ENCODE results near the gene LGALS4.

Gene LGALS4

GRCh38 chr19:38796154-38796553 is 16.6 kb downstream of the LGALS4 start:
- Histone ChIP-seq H3K9ac (ENCODE audit: low read depth, low read length, poor library complexity, severe bottlenecking) (no peak overlapping the region), H3K4me3 (ENCODE audit: low read length, poor library complexity, severe bottlenecking) (no peak overlapping the region), H3K9me2 (replicated peaks; ENCODE audit: low read depth, low read length) (no peaks in the 10 kb centered on the region), H4K20me1 (ENCODE audit: insufficient read depth, low read length, poor library complexity, severe bottlenecking) (no peaks in the 10 kb centered on the region), H3F3A (ENCODE audit: low read depth) (no peaks in the 10 kb centered on the region), H2AFZ (ENCODE audit: low read length) (no peak overlapping the region), H3K79me2 (ENCODE audit: insufficient read depth, low read length) (no peaks in the 10 kb centered on the region), H3K9me3 (ENCODE audit: insufficient read depth, low read depth, low read length) (no peaks in the 10 kb centered on the region), H3K27me3 (ENCODE audit: insufficient read depth, low read length, poor library complexity, severe bottlenecking) (no peaks in the 10 kb centered on the region), H3K4me2 (ENCODE audit: low read depth, low read length, poor library complexity, severe bottlenecking) (no peak overlapping the region), H3K36me3 (ENCODE audit: insufficient read depth, low read length) (no peaks in the 10 kb centered on the region), H3K4me1 (ENCODE audit: insufficient read depth, low read length, poor library complexity, severe bottlenecking) (no peaks in the 10 kb centered on the region)
- TF ChIP-seq CTCF (conservative IDR thresholded peaks at IDR 0.05; ENCODE audit: low read length) (no peak), EZH2phosphoT487 (IDR thresholded peaks at IDR 0.05; ENCODE audit: borderline replicate concordance) (no peak)

GRCh38 chr19:38795549-38795948 is 17.2 kb downstream of the LGALS4 start:
- Histone ChIP-seq H2AFZ (ENCODE audit: low read length) (no peak overlapping the region), H3K4me1 (ENCODE audit: insufficient read depth, low read length, poor library complexity, severe bottlenecking) (no peaks in the 10 kb centered on the region), H4K20me1 (ENCODE audit: insufficient read depth, low read length, poor library complexity, severe bottlenecking) (no peaks in the 10 kb centered on the region), H3K4me3 (ENCODE audit: low read length, poor library complexity, severe bottlenecking) (no peak overlapping the region), H3F3A (ENCODE audit: low read depth) (no peaks in the 10 kb centered on the region), H3K4me2 (ENCODE audit: low read depth, low read length, poor library complexity, severe bottlenecking) (no peak overlapping the region), H3K36me3 (ENCODE audit: insufficient read depth, low read length) (no peaks in the 10 kb centered on the region), H3K9me2 (replicated peaks; ENCODE audit: low read depth, low read length) (no peaks in the 10 kb centered on the region), H3K9ac (ENCODE audit: low read depth, low read length, poor library complexity, severe bottlenecking) (no peak overlapping the region), H3K79me2 (ENCODE audit: insufficient read depth, low read length) (no peaks in the 10 kb centered on the region), H3K27me3 (ENCODE audit: insufficient read depth, low read length, poor library complexity, severe bottlenecking) (no peaks in the 10 kb centered on the region), H3K9me3 (ENCODE audit: insufficient read depth, low read depth, low read length) (no peaks in the 10 kb centered on the region)
- TF ChIP-seq EZH2phosphoT487 (IDR thresholded peaks at IDR 0.05; ENCODE audit: borderline replicate concordance) (no peak), CTCF (conservative IDR thresholded peaks at IDR 0.05; ENCODE audit: low read length) (no peak)

GRCh38 chr19:38793671-38794070 is 19.1 kb downstream of the LGALS4 start:
- Histone ChIP-seq H3K4me3 (ENCODE audit: low read length, poor library complexity, severe bottlenecking) (no peak overlapping the region), H3K4me1 (ENCODE audit: insufficient read depth, low read length, poor library complexity, severe bottlenecking) (no peaks in the 10 kb centered on the region), H3K9ac (ENCODE audit: low read depth, low read length, poor library complexity, severe bottlenecking) (no peak overlapping the region), H3K9me3 (ENCODE audit: insufficient read depth, low read depth, low read length) (no peaks in the 10 kb centered on the region), H3K36me3 (ENCODE audit: insufficient read depth, low read length) (no peaks in the 10 kb centered on the region), H3K4me2 (ENCODE audit: low read depth, low read length, poor library complexity, severe bottlenecking) (no peak overlapping the region), H3F3A (ENCODE audit: low read depth) (no peaks in the 10 kb centered on the region), H3K27me3 (ENCODE audit: insufficient read depth, low read length, poor library complexity, severe bottlenecking) (no peaks in the 10 kb centered on the region), H3K79me2 (ENCODE audit: insufficient read depth, low read length) (no peaks in the 10 kb centered on the region), H4K20me1 (ENCODE audit: insufficient read depth, low read length, poor library complexity, severe bottlenecking) (no peaks in the 10 kb centered on the region), H3K9me2 (replicated peaks; ENCODE audit: low read depth, low read length) (no peaks in the 10 kb centered on the region), H2AFZ (ENCODE audit: low read length) (no peak overlapping the region)
- TF ChIP-seq EZH2phosphoT487 (IDR thresholded peaks at IDR 0.05; ENCODE audit: borderline replicate concordance): no peak
- no peak for TF ChIP-seq CTCF (conservative IDR thresholded peaks at IDR 0.05; ENCODE audit: low read length)
